AML-193 (cell line): ENCODE data around the gene SLC7A4.
A peak's percentile ranks its signal among the peaks of the same experiment; 100 is the strongest.

Source experiments
- DNase-seq, 2 experiments: peaks; one replicate each; lab custom pipeline; 2025; lab: John Stamatoyannopoulos, UW

SLC7A4 gene

GRCh38 chr22:20983081-20983771 lies 49.1 kb downstream of the SLC7A4 start:
- DNase-seq: no peak

DNA sequence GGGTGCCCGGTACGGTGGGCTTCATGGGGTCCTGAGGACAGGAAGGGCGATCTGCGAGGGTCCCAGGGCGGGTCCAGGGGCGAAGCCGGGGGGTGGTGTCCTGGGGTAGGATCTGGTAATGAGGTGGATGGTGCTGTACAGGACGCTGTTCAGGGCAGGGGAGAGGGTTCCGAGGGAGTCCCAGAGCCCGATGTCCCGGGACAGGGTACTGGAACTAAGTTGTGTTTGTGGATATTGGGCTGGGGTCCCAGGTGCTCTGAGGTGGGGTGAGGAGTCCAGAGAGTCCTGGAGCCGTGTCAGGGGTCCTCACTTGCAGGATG lies 49.8 kb downstream of the SLC7A4 start:
- DNase-seq: no peak

GRCh38 chr22:20981787-20982562 lies 50.4 kb downstream of the SLC7A4 start, which contains the start of gene LZTR1:
LZTR1 (plus strand) TSS chr22:20982297; CDS start chr22:20982372, 75 bp downstream.
- peak; percentile 79 to 82 for DNase-seq

DNA sequence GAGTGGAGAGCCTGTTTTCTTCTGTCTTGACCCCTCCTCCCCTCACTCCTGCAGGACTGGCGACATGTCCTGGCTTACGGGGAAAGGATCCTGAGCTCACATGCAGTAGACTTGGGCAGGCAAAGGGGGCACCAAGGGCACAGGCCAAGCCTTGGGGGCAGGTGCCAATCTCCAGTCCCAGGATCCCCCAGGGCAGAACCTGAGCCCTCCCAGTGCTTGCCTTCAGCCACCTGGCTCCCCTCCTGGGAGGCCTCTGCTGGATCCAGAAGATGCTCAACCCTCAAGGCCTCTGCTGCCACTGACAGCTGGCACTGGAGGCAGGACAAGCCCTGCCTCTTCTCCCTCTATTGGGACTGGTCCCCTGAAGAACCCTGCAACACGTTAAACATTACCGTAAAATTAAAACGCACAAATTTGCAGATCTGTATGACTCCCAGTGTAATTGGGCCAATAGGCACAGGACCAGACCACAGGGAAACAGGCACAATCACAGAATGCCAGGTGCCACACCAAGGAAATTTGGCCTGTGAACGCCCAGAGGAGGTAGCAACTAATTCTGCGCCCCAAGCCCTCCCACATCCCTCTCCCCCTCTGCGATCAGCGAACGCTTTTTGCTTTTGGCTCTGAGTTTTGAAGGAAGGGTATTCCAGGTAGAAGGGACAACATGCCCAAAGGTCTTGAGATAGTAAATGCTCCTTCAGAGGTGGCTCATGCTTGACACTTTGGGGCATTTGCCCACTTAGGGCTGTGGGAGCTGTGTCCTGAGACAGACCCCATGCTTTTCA lies 51.2 kb downstream of the SLC7A4 start:
- no peak for DNase-seq

DNA sequence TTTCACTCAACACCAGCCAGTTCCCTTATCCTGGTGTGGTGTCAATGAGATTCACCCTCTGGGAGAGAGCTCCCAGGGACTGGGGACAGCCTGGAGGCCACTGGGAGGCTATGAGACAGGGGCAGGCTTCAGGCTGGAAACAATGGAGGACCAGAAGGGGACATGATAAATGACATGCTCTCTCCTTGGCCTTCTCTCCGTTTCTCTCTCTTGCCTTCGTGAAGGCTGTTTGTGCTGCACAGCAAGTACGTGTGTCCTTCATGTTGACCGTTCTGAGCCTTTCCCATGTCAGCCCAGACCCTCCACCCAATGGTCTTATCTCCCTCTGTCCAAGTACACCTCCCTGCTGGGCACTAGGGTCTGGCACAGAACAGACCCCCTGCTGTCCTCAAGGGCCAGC lies 51.8 kb downstream of the SLC7A4 start:
- no peak for DNase-seq

- DNase-seq: no peak
Observed at GRCh38 chr22:20979940-20980453, 52.4 kb downstream of the SLC7A4 start.

DNA sequence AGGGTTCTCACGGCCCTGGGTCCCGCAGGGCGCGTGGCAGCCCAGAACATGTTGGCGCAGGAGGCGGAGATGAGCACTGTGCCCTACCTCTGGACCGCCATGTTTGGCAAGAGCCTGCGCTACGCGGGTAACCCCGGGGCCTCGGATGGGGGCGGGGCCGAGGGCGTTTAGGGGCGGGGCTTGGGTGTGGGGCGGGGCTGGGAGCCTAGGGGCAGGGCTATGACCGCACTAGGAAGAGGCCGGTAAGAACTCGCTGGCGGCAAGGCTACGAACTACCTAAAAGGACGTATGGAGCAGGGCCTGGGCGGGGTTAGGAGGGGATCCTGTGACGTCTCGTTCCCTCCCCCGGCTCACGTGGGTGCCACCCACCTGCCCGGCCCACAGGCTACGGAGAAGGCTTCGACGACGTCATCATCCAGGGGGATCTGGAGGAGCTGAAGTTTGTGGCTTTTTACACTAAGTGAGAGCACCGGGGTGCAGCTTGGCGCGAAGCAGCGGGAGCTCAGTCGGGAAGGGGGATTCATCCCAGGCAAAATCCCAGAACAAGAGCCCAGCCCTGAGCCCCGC lies 53.0 kb downstream of the SLC7A4 start:
- DNase-seq: no peak
